Stimulated activated CD4-positive, alpha-beta T cell treated with anti-CD3 and anti-CD28 coated beads, Interleukin-15, amount 100 ng/mL, for 1 hour (primary cell): ENCODE data around the gene FBP1.

Experiments
- DNase-seq, 2 donors: peaks; one replicate each; pipeline ENCODE4 v3.0.0-alpha.2; 2020; ENCODE audit warnings: low read depth in 1 of 2, low spot score in 1 of 2

The FBP1 gene

DNA sequence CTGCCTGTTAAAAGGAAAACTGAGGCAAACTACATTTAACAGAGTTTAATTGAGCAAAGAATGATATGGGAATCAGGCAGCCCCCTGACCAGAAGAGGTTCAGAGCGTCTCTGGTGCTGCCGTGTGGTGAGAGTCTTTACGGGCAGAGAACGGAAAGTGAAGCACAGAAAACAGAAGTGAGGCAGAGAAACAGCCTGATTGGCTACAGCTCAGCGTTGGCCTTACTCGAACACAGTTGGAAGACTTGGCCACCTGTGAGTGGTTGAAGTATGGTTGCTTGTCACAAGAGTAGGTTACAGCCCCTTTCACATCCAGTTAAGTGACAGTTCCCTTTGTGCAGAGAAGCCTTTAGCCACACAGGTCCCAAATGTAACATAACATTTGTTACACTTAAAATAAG lies 16.9 kb upstream of the FBP1 start:
- no peak for DNase-seq

DNA sequence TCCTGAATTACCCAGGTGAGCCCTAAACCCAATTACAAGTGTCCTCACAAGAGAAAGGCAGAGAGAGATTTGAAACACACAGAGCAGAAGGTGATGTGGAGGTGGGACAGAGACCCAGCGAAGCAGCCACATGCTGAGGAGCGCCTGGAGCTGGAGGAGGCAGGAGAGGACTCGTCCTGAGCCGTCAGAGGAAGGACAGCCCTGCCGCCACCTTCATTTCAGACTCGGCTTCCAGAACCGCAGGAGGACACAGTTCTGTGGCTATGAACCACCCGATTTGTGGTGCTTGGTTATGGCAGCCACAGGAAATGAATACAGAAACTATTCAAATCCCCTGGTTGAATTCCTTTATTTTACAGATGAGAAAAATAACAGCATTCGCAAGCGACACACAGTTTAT lies 16.4 kb upstream of the FBP1 start:
- no peak for DNase-seq

DNA sequence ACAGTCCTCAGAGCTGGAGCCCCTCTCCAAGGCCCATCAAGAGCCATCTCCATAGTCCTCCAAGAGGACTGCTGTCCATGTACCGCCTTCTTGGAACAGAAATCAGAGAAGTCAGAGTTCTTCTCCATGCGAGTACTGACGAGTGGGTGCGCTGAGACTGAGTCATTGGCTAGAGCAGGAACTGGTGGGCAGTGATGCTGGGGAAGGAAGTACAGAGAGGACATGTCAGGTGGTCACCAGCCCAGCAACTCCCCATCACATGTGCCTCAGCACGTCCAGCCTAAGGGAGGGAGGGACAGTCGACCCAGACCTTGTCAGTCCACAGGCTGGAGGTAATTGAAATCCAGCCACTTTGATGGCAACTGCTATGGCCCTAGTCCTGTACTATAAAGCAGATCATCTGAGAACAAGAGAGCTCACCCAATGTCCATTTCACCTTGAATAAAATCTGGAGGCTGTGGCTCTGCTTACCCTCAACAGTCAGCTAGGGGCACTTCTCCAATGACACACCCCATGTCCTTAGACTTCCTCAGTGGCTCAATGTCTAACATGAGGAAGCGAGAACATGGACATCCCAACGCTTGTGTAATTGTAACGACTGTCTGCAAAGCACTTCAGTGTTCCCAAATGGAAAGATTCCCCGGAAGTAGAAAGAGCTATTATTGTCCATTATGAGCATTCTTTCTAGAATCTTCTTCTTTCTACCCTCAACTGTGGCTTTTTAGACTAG lies 15.0 kb upstream of the FBP1 start:
- DNase-seq, result no peak

DNA sequence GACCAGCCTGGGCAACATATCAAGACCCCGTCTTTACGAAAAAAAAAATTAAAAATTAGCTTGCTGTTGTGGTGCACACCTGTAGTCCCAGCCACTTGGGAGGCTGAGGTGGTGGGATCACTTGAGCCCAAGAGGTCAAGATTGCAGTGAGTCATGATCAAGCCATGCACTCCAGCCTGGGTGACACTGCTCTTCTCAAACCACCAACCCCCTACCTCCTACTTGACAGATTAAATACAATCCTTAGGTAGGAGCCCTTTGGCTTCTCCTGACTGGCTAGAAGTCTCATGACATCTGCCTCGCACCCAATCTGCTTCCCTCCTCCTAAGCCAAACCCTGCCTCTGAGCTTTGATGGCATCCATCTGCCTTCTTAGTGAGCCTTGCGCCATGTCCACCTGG lies 11.6 kb upstream of the FBP1 start:
- no peak for DNase-seq

DNA sequence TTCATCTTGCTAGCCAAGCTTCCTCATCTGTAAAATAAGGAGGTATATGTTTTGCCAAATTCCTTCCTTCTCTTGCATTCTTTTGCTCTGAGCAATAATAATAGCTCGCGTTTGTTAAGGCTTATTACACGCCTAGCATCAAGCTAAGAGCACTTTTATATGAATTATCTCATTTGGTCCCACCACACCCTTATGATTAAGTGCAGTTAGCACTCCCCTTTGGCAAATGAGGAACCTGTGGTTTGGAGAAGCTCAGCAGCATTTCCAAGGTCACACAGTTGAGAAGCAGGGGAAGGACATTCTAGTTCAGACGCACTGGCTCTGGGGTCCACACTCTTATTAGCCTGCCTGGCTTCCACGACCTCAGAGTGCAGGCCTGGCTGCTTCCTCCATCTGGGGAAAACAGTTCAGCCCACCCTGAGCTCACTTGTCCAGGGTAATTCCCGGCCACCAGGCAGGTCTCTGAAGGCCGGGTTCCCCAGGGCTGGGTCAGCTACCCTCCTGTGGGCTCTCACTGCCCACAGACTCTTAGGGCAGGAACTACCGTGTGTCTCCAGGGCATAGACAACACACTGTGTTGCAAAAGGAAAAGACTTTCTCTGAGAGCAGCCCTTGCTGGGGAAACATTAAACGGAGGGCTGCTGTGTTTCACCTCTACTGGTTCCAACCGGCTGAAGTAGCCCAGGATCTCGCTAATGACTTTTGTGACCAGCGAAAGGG lies 9.9 kb upstream of the FBP1 start:
- DNase-seq, result no peak

DNA sequence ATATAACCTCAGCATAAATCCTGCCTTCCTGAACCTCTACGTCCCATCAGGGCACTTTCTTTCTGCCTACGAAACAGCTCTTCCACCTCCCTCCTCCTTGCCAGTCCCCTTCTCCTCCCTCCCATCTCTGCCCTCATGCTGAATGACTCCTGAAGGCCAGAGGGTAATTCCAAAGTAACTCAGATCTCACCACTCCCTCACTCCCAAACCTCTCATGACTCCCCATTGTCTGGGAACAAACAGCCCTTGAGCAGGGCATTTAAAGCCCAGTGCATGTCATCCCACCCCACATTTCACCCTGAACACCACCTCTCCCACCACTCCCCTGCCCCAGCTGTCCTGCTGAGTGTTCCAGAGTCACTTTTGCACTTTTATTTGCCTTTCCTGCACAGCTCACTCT lies 8.9 kb upstream of the FBP1 start:
- DNase-seq, result no peak

DNA sequence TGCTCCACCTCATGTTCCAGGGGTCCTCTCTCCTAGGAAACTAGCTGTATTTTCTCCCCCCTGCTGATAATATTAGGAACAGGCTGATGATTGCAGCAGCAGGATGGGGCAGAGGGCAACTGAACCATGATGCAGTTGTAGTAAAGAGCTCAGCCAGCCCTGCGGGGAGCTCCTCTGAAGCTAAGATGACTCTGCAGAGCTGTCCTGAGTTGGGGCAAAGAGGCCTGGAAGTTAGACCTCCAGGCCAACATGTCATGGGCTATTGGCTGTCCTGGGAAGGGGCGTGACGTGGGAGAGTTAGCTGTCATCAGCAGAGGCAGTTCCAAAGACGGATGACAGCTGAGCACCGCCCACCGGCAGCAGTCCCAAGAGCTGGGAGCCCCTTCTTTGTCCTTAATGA lies 6.6 kb upstream of the FBP1 start:
- no peak for DNase-seq

DNA sequence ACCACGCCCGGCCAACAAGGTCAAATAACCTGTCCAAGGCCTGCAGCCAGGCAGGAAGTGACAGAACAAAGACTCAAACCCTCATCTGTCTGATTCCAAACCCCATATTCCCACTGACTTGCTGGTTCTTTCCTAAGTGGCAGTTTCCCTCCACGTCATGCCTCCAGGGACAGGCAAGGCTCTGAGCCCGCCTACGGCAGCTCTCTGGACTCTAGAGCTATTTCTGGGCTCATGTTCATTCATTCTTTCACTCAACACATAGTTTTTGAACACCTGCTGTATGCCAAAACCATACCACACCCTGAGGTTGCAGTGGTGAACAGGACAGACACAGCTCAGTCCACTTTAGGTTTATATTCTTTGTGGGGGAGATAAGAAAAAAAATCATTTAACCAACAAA lies 5.2 kb upstream of the FBP1 start:
- no peak for DNase-seq

DNA sequence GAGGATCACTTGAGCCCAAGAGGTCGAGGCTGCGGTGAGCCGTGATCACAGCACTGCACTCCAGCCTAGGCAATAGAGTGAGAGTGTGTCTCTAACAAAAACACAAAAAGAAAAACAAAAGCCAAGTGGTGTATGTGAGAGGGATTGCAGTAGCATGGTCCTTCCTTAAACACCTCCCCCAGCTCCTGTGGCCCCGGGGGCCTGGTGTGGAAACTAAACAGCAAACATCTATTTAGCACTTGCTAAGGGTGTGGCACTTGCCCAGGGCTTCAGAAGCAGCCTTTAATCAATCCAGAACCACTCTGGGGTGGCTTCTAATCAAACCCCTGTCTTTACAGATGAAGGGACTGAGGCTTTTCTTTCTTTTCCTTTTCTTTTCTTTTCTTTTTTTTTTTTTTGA lies 4.4 kb upstream of the FBP1 start:
- DNase-seq, result no peak

DNA sequence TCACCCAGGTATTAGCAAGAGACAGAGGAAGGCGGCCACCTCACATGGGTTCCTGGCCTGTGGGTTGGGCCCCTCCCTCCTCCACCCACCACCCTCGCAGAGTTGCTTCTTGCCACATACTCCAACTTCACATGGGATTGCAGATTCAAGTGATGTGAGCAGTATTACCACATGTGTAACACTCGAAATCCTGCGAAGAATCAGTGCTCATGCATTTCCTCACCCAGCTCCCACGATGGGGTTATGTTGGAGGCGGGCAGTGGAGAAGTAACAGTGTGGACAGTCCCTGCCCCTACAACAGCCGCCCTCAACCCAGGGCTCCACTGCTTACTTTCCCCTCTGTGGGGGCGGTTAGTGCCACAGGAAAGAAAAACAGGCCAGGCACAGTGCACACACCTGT lies 3.9 kb upstream of the FBP1 start:
- DNase-seq, result no peak

DNA sequence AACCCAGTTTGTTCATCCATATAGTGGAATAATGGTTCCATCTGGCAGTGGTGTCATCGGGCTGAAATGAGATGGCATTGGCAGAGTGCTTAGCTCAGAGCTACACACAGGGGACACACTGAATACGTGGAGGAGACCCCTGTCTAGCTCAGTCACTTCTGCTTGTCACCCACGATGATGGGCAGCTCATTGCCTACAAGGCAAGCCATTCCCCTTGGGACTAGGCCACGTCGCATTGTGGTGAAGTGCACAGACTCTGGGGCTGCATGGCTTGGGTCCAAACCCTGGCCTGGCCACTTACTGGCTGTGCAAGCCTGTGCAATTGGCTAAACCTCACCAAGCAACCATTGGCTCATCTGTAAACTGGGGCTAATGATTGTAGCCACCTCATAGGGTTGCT lies 3.2 kb upstream of the FBP1 start:
- no peak for DNase-seq

DNA sequence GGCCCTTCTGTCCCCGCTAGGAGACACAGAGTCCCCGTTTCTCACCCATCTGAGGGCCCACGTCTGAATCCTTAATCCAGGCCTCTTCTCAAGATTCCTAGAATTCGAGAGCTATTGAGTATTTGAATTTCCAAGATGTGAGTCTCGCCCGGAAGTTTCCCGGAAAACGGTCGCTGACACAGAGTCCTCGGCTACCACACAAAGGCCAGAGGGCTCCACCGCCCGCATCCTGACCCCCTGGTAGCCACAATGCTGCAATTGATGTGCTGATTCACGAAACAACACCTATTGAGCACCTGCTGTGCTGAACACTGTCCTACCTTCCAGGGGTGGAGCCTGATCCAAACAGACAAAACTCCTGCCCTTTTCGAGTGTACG lies 670 bp upstream of the FBP1 start:
- DNase-seq, result no peak

DNA sequence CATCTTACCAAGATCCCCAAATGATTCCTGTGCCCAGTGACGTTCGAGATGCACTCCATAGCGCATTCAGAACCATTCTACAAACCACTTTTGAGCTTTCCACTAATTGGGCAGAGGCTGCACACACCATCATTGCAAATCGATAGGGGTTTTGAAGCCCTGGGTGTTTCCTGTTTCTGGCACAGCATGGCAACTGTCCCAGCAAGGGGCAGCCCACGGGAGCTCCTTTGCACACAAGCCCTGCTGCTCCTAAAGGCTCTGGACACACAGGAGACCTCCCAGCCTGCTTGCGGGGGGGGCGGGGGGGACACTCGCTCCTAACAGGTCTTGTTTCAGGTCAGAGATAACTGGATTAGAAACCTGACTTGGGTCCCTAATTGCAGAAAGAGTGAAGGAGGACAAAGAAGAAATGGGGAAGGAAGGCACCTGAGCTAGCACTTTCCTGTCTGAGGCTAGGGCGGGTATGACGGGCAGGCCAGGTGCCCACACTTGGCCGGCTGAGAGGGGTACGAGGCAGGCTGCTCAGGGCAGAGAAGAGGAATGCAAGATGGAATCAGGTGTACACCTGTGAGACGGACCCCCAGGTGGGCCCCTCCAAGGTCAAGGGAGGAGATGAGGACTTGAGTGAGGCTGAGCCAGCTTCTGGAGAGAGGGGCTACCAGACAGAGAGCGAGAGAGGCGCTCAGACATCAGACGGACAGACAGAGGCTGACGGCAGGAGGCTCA lies 820 bp downstream of the FBP1 start:
- no peak for DNase-seq

DNA sequence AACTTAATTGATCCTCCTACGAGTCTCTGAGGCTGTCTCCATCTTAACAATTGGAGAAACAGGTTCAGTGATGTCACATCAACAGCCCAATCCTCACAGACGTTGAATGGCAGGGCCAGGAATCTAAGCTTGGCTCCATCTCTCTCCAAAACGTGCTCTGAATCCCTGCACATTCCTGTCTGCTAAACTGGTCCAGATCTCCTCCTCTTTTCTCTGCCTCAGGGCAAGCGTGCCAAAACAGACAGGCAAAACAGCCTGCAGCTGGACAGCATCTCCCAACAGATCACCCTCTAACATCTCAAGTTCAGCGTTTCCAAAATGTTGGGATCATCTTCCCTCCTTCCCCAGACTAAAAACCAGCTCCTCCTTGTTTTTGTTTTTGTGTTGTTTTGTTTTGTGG lies 6.6 kb downstream of the FBP1 start:
- DNase-seq, result no peak

DNA sequence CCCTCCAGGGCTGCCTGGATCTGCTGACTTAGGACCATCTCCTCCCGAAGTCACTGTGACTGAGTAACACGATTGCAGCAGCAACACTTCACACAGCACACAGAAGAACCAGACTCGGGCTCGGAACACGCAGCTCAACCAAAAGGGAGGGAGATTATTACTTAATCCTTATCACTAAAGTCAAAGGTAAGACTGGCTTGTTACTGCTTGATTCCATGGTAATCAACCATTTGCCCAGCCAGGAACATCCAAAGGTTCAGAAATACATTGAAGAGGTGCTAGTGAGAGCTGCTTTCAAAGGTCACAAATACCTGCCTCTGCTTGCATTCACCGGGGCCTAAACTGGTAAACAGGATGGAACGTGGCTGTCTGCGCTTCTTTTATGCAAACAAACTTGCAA lies 7.7 kb downstream of the FBP1 start:
- DNase-seq, result no peak

DNA sequence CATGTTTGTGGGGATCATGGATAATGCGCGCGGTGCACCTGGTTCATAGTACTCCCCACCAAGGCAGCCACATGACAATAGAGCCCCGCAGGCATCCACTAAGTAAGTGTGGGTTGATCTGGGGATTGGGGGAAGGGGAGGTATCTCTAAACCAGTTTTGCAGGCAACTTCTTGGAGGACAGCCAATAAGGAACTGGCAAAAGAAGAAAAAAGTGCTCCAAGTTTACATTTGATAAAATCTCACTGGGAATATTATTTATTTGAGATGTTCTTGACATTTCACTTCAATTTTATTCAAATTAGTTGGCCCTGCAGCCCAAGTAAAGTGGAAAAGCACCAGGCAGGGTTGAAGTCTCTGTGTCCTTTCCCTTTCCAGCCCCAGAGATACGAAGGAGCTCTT lies 8.5 kb downstream of the FBP1 start:
- DNase-seq, result no peak

DNA sequence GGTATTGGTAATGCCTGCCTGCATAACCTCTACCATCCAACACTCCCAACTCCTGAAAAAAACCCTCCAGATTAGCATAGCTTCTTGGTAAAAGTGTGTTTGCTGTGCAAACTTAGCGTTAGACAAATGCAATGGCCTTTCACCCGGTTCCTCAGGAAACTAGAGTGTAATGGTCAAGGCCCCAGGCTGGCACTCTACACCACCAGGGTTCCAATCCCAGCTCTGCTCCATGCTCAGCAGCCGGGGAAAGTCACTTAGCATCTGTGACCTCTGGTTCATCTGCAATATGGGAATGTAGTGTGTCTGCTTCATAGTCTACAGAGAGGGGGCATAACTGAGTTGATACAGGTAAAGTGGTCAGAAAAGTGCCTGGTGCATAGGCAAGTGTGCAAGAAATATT lies 9.0 kb downstream of the FBP1 start:
- DNase-seq, result no peak

DNA sequence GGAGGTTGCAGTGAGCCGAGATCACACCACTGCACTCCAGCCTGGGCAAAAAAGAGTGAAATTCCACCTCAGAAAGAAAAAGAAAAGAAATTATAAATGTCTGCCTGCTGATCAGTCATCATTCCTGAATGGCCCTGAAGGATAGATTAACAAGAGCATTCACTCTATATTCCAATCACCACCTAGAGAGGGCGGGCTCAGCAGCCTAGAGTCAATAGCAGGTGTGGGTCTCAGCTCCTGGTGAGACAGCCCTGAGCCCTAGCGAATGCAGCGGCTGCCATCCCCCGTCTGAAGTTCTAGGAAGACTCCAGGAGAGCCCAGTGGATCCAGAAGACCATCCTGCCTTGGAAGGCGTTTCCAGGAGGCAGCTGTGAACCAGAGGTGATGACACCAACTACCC lies 12.0 kb downstream of the FBP1 start:
- no peak for DNase-seq

DNA sequence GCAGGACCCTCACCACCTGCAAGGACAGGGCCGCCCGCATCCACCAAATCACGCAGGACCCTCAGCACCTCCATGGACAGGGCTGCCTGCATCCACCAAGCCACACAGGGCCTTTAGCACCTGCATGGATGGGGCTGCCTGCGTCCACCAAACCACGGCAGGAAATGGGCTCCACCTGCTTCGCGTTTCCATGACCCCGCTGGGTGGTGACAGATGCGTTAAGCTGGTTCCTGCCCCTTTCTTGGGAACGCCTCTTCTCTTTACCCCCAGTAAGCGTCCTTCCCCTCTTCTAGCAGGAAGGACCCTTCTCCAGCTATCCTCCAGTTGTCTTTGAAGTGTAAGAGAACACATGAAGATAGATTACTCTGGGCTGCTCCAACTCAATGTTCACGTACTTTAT lies 13.5 kb downstream of the FBP1 start:
- no peak for DNase-seq

DNA sequence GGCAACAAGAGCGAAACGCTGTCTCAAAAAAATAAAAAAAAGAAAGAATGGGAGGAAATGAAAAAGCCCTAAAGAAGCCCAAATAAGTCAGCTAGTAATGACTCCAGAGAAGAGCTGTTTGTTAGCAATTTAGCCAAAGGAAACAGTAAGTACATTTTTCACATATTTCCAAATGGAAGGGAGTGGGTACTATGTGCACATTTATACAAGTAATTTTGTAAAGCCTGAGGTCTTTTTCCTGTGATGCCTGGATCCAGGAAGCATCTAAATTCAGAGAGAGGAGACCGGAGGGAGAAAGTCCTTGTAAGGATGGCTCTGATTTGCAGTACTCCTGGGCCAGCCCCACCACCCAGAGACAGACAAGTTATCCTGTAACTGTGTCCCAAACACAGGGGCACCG lies 14.7 kb downstream of the FBP1 start:
- no peak for DNase-seq

DNA sequence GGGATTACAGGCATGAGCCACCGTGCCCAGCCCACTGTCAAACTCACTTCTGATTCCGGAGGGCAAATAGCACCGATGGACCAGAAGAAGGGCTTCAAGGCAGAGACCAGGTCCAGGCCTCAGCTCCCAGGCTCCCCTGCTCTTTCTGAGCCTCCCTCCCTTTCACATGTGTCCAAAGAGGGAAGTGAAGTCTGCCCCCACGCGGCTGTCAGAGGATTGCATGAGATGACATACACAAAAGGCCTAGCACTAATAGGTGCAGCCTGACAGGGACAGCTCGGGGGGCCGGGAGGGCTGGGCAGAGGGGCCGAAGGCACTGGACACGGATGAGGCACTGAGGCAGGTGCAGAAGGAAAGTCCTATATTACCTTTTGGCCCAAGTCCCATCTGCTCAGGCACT lies 16.1 kb downstream of the FBP1 start:
- DNase-seq, result no peak

DNA sequence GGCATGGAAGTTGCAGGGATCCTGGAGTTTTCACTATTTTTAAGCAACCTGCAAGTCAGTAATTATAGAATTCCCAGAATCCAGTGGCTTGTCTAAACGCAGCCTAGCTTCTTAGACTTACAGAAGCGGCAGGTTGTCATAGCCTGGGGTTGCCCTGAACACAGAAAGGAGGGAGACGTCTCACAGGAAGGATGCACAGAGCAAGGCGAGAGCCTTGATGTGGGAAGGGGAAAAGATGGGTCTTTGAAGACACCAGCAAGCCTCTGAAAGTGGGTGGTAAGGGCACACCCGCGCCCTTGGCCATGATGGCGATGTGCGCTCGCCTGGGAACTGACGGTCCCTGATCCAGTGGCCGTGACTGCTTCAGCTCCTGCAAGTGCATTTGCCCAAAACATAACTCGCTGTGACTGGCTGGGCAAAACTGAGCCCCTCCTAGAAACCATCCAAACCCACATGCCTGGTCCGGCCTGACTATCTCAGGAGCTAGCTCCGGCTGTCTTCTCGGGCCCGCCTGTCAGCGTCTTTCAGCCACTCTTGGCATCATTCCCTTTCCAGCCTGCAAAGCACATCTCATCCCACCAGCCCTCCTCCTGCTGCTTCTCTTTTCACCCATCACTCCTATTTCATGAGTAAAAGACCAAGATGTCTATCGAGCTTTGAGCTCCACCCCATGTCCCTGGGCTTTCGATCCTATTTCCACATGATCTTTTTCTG lies 17.1 kb downstream of the FBP1 start:
- no peak for DNase-seq
